ENCODE data around the gene PDK2. TPM values are rescaled to one million over a fixed set of nuclear protein-coding genes. Genes with fewer than 3 reads are reported as not detected.

PDK2 gene
- total and polyA plus RNA-seq, 9 of the 15 experiments (the other 6 are each of a cell fraction or from before 2014, with no cell fraction given) = 0.03 to 2.5 (median 1.4) TPM

DNA sequence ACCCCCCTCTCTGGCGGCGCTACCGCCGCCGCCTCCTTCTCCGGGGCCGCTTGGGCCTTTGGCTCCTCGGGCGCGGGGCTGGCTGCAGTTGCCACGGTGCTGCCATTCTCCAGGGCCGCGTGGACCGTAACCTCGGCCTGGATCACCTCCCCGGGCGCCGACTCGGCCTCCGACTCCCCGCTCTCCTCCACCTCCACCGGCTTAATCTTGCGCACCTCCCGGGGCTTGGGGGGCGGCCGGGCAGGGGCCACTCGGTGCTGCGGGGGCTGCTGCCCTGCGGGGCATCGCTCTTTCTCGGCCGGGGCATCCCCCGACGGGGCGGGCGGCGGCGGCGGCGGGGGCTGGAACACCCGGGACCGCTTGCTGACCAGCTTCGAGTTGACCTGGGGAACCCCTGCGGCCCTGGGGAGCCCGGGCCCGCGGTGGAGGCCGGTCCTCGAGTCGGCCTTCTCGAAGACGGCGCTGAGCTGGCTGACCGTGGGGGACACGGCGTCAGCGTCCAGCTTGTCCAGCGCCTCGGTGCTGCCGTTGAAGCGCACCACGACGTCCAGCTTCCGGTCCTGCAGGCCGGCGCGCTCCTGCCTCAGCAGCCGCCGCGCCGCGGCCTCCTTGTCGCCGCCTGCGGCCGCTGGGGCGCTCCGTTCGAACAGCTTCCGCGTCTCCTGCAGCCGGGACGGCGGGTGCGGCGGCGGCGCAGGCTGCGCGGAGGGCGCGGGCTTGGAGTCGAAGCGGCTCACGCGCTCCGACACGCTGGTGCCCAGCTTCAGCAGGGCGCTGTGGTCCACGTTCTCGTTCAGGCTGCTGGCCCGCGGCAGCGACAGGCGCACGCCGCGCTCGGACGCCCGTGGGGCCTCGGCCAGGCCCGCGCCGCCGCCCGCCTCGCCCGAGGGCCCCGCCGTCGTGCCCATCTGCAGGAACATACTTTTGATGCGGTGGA is 54.5 kb downstream of the PDK2 start (continued):
- TF ChIP-seq TBL1XR1 (IDR thresholded peaks at IDR 0.05; ENCODE audit: low read length in 2 of 2) = no peak
- TF ChIP-seq MAZ (CRISPR knock-in tag; conservative IDR thresholded peaks at IDR 0.05 in 1 of 2, IDR thresholded peaks at IDR 0.05 in 1 of 2) = 0 out of 4 replicates have a peak, but pooled peaks of 1 of the 2 experiments have one; percentile 41
- no peak for TF ChIP-seq TOE1 (IDR thresholded peaks at IDR 0.05; ENCODE audit: borderline replicate concordance)
- TF ChIP-seq TOE1 (CRISPR knock-in tag; IDR thresholded peaks at IDR 0.05; ENCODE audit: borderline replicate concordance, low read depth) = no peak
- TF ChIP-seq ZFP36 (IDR thresholded peaks at IDR 0.05; ENCODE audit: low read depth, low read length, partially characterized antibody) = no peak
- TF ChIP-seq, protein P1, sequence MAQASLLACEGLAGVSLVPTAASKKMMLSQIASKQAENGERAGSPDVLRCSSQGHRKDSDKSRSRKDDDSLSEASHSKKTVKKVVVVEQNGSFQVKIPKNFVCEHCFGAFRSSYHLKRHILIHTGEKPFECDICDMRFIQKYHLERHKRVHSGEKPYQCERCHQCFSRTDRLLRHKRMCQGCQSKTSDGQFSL (CRISPR knock-in tag; IDR thresholded peaks at IDR 0.05) = no peak
- TF ChIP-seq, protein P1 (tag; IDR thresholded peaks at IDR 0.05) = no peak
- no peak for TF ChIP-seq ZNF274 (IDR thresholded peaks at IDR 0.05; ENCODE audit: borderline replicate concordance, low read depth, low read length)
- TF ChIP-seq ZNF143 (CRISPR knock-in tag; IDR thresholded peaks at IDR 0.05) = no peak
- TF ChIP-seq KHSRP (IDR thresholded peaks at IDR 0.05) = no peak
- no peak for TF ChIP-seq FOXP1 (CRISPR knock-in tag; IDR thresholded peaks at IDR 0.05)
- TF ChIP-seq LARP7 (IDR thresholded peaks at IDR 0.05) = no peak
- TF ChIP-seq, protein P2, sequence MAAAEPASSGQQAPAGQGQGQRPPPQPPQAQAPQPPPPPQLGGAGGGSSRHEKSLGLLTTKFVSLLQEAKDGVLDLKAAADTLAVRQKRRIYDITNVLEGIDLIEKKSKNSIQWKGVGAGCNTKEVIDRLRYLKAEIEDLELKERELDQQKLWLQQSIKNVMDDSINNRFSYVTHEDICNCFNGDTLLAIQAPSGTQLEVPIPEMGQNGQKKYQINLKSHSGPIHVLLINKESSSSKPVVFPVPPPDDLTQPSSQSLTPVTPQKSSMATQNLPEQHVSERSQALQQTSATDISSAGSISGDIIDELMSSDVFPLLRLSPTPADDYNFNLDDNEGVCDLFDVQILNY (CRISPR knock-in tag; IDR thresholded peaks at IDR 0.05) = no peak
- no peak for TF ChIP-seq MCM5 (IDR thresholded peaks at IDR 0.05; ENCODE audit: low read depth)
- no peak for TF ChIP-seq BCOR (IDR thresholded peaks at IDR 0.05)
- no peak for TF ChIP-seq ZNF253 (CRISPR knock-in tag; conservative IDR thresholded peaks at IDR 0.05)
- no peak for TF ChIP-seq NR2C1 (IDR thresholded peaks at IDR 0.05)
- no peak for TF ChIP-seq NR2C1 (tag; IDR thresholded peaks at IDR 0.05)
- TF ChIP-seq GTF2F1 (IDR thresholded peaks at IDR 0.05; ENCODE audit: low read depth, low read length) = no peak
- no peak for TF ChIP-seq ZFPM2 (CRISPR knock-in tag; IDR thresholded peaks at IDR 0.05)
- TF ChIP-seq EZH2 (IDR thresholded peaks at IDR 0.05; ENCODE audit: borderline replicate concordance, low read depth, low read length) = no peak
- TF ChIP-seq CBX5 (IDR thresholded peaks at IDR 0.05; ENCODE audit: borderline replicate concordance, low read depth) = no peak
- no peak; the same call in 1 of the 2 replicates for TF ChIP-seq ZBTB7A (IDR thresholded peaks at IDR 0.05; ENCODE audit: borderline replicate concordance, control insufficient read depth, low read depth, low read length)
- TF ChIP-seq PTBP1 (IDR thresholded peaks at IDR 0.05; ENCODE audit: low read depth, low read length) = no peak
- no peak for TF ChIP-seq NEUROD1 (IDR thresholded peaks at IDR 0.05; ENCODE audit: borderline replicate concordance, low read depth, low read length, partially characterized antibody)
- no peak for TF ChIP-seq KAT8 (IDR thresholded peaks at IDR 0.05; ENCODE audit: low read depth)
- TF ChIP-seq RBM15 (IDR thresholded peaks at IDR 0.05; ENCODE audit: insufficient read depth, low read length) = no peak
- TF ChIP-seq NRF1 (conservative IDR thresholded peaks at IDR 0.05 in 1 of 2, IDR thresholded peaks at IDR 0.05 in 1 of 2) = peak in 1 of 2 experiments; percentile 58; a peak in 2 of 4 replicates
- TF ChIP-seq CTBP1 (IDR thresholded peaks at IDR 0.05; ENCODE audit: borderline replicate concordance) = peak; percentile 99
- no peak for TF ChIP-seq ZNF436 (CRISPR knock-in tag; IDR thresholded peaks at IDR 0.05)

All from K562 (cell line).